Adrenal gland (tissue), 19 donors: ENCODE measurements around the gene ARL3. TPM values are rescaled to one million over a fixed set of nuclear protein-coding genes. Genes with fewer than 3 reads are reported as not detected.
A peak's percentile ranks its signal among the peaks of the same experiment; 100 is the strongest.

Experiments
- DNase-seq, 7 donors: peaks; one replicate each; pipeline ENCODE4 v3.0.0-alpha.2; 2019 to 2020
- H3K27ac ChIP-seq, 5 donors: fragments of 200-600 bp; sonication (generic) in 4 of 5; 1 replicate in 3 of 5; 2 replicates in 2 of 5; pipeline versions ENCODE4 v1.5.1 to v1.8.0; 2016 to 2020; ENCODE audit warnings: mild to moderate bottlenecking in 1 of 5
- H3K27me3 ChIP-seq: fragments of 200-600 bp; 2 replicates; pipeline ENCODE4 v1.8.0; 2021
- H3K36me3 ChIP-seq, 2 donors: fragments of 200-600 bp; replicated peaks in 1 of 2; 1 replicate in 1 of 2; 2 replicates in 1 of 2; pipeline versions ENCODE4 v1.5.1 to v1.8.0; 2018 to 2022
- H3K4me1 ChIP-seq, 2 donors: fragments of 200-600 bp; replicated peaks in 1 of 2; 1 replicate in 1 of 2; 2 replicates in 1 of 2; pipeline versions ENCODE4 v1.5.1 to v1.8.0; 2018 to 2021
- H3K4me3 ChIP-seq, 4 donors: fragments of 200-600 bp; sonication (generic) in 3 of 4; one replicate each; pipeline ENCODE4 v1.5.1; 2016 to 2018
- H3K9me3 ChIP-seq, 3 donors: fragments of 200-600 bp; sonication (generic) in 1 of 3; replicated peaks in 1 of 3; 1 replicate in 2 of 3; 2 replicates in 1 of 3; pipeline versions ENCODE4 v1.5.1 to v1.8.0; 2016 to 2021
- CTCF ChIP-seq, 6 experiments: fragments of 450-650 bp in 4 of 6; fragments of 200-600 bp in 2 of 6; sonication (generic) in 1 of 6; IDR thresholded peaks; 1 replicate in 5 of 6; 2 replicates in 1 of 6; pipeline versions ENCODE4 v1.5.1 to v1.8.0; 2016 to 2021; ENCODE audit warnings: antibody characterized with exemption in 6 of 6, mild to moderate bottlenecking in 2 of 6, moderate library complexity in 1 of 6
- POLR2A ChIP-seq, 2 donors: fragments of 450-650 bp; IDR thresholded peaks; one replicate each; pipeline ENCODE4 v1.6.1; 2017; ENCODE audit warnings: antibody characterized with exemption in 2 of 2, mild to moderate bottlenecking in 2 of 2, moderate library complexity in 1 of 2
- WGBS, 4 donors: extraction: QIAGEN DNeasy Blood & Tissue Kit in 2 of 4; methylation state at CpG; one replicate each; pipeline versions ENCODE4 v1.1.5 to v1.1.7; 2013 to 2017; 5-methylcytosine and 5-hydroxymethylcytosine counted together
- intact Hi-C, 2 donors: fragments of 100-400 bp; cut with DNase I; formaldehyde crosslinking; loops; one replicate each; pipeline versions ENCODE4 v1.14.1 to v1.15.0; 2022 to 2023
- long read RNA-seq, 10 donors: library from polyadenylated mRNA in 3 of 10; unstranded in 2 of 10; stranded (forward) in 1 of 10; transcript quantifications; one replicate each; pipeline ENCODE4 v2.0.0 and lab custom pipeline, GENCODE V29; 2021 to 2026
- polyA plus RNA-seq, 3 donors: library from polyadenylated mRNA; stranded (reverse); fragments of 200-250 nt in 2 of 3; fragments of 350-450 nt in 1 of 3; fragmentation: Illumina TruSeq in 1 of 3; extraction: RNeasy Lipid Tissue Mini Kit (QIAGEN cat#74804) in 1 of 3; gene quantifications; one replicate each; pipeline ENCODE4 v1.2.3, GENCODE V29; 2013 to 2014
- total RNA-seq, 9 donors: library from RNA; depleted of rRNA in 4 of 9; stranded (reverse); fragments of >200 nt in 4 of 9; fragments of 120-200 nt in 1 of 9; fragmentation: NEBNext Ultra II Directional in 1 of 9; extraction: Animal tissue kit (Norgen Biotek cat#: 25700) in 1 of 9; gene quantifications; one replicate each; pipeline versions ENCODE4 v1.1.0 to v1.2.4, GENCODE V29; 2013 to 2023
- donor health status: healthy with polysubstance abuse.
- donor health status: Bipolar disorder and iron deficiency.
- donor health status: DM: yes; HTN: yes; CAD: no.
- donor health status: DM: no; HTN: no; CAD: no.
- donor health status: DM: no; HTN: no; CAD: no.
- donor health status: DM: yes; HTN: yes; CAD: no.

Gene ARL3
- total RNA-seq = 10 to 100 TPM in 4 of 9 donors, 1 to 10 TPM in 5; 4.8 to 13.2 (median 9.9) TPM
- 10 to 100 TPM in 1 of 3 donors, 1 to 10 TPM in 2; 6.4 to 20.5 (median 7.6) TPM for polyA plus RNA-seq
- long read RNA-seq, donor 1, transcript ARL3-201 (6 exons, 3,844 nt) = major isoform, 52 of 78 reads
- long read RNA-seq, donor 1, partial matches to known transcripts = 26 of 78 reads
- long read RNA-seq, donor 1, other reads (novel, unspliced or antisense) = 0 of 78 reads
- long read RNA-seq, donor 2, transcript ARL3-201 (6 exons, 3,844 nt) = major isoform, 29 of 197 reads
- long read RNA-seq, donor 2, partial matches to known transcripts = 163 of 197 reads
- long read RNA-seq, donor 2, other reads (novel, unspliced or antisense) = 5 of 197 reads
- long read RNA-seq, donor 3, transcript ARL3-201 (6 exons, 3,844 nt) = major isoform, 32 of 37 reads
- long read RNA-seq, donor 3, partial matches to known transcripts = 5 of 37 reads
- long read RNA-seq, donor 3, other reads (novel, unspliced or antisense) = 0 of 37 reads
- long read RNA-seq, donor 4, transcript ARL3-201 (6 exons, 3,844 nt) = major isoform, 26 of 33 reads
- long read RNA-seq, donor 4, partial matches to known transcripts = 5 of 33 reads
- long read RNA-seq, donor 4, other reads (novel, unspliced or antisense) = 2 of 33 reads
- long read RNA-seq, donor 5, transcript ARL3-201 (6 exons, 3,844 nt) = major isoform, 39 of 47 reads
- long read RNA-seq, donor 5, partial matches to known transcripts = 5 of 47 reads
- long read RNA-seq, donor 5, other reads (novel, unspliced or antisense) = 3 of 47 reads
- long read RNA-seq, donor 6, transcript ARL3-201 (6 exons, 3,844 nt) = major isoform, 22 of 28 reads
- long read RNA-seq, donor 6, partial matches to known transcripts = 3 of 28 reads
- long read RNA-seq, donor 6, other reads (novel, unspliced or antisense) = 3 of 28 reads
- long read RNA-seq, donor 7, transcript ARL3-201 (6 exons, 3,844 nt) = major isoform, 36 of 36 reads
- long read RNA-seq, donor 7, partial matches to known transcripts = 0 of 36 reads
- long read RNA-seq, donor 7, other reads (novel, unspliced or antisense) = 0 of 36 reads
- long read RNA-seq, donor 8, transcript ARL3-201 (6 exons, 3,844 nt) = major isoform, 58 of 624 reads
- long read RNA-seq, donor 8, partial matches to known transcripts = 557 of 624 reads
- long read RNA-seq, donor 8, other reads (novel, unspliced or antisense) = 9 of 624 reads
- long read RNA-seq, donor 9, transcript ARL3-201 (6 exons, 3,844 nt) = major isoform, 33 of 42 reads
- long read RNA-seq, donor 9, partial matches to known transcripts = 9 of 42 reads
- long read RNA-seq, donor 9, other reads (novel, unspliced or antisense) = 0 of 42 reads
- long read RNA-seq, donor 10, transcript ARL3-201 (6 exons, 3,844 nt) = major isoform, 22 of 22 reads
- long read RNA-seq, donor 10, partial matches to known transcripts = 0 of 22 reads
- long read RNA-seq, donor 10, other reads (novel, unspliced or antisense) = 0 of 22 reads

GRCh38 chr10:102713814-102714620 is at the start of gene ARL3:
Gene ARL3, minus strand, starts transcription at chr10:102714397. Its CDS starts 122 bp downstream, at chr10:102714275.
- peak; percentile 97 to 99 (median 98) for DNase-seq
- H3K27ac ChIP-seq = peak within 1 kb of the TSS; percentile 24 to 85 (median 75)
- H3K36me3 ChIP-seq = no peaks in the 10 kb centered on the region
- no peaks in the 10 kb centered on the region for H3K27me3 ChIP-seq
- no peaks in the 10 kb centered on the region for H3K9me3 ChIP-seq
- intact Hi-C loops = no loop called here
- peak in 1 of 2 donors; percentile 34 for TF ChIP-seq POLR2A (IDR thresholded peaks at IDR 0.05)
- peak; percentile 29 to 67 (median 60) for TF ChIP-seq CTCF (IDR thresholded peaks at IDR 0.05)
- WGBS, 4 donors = 0% methylated on average over 7 to 62 of the region's 62 CpGs
- H3K4me3 ChIP-seq = peak within 1 kb of the TSS; percentile 49 to 97 (median 82)
- H3K4me1 ChIP-seq = peaks cover 0 to 39% of the 10 kb centered on the region in 2 donors

GRCh38 chr10:102763037-102763607 is 48.9 kb upstream of the ARL3 start:
- H3K9me3 ChIP-seq = no peaks in the 10 kb centered on the region
- peaks cover 46 to 82% of the 10 kb centered on the region in 2 donors for H3K4me1 ChIP-seq
- TF ChIP-seq POLR2A (IDR thresholded peaks at IDR 0.05) = no peak
- no peak for TF ChIP-seq CTCF (IDR thresholded peaks at IDR 0.05)
- DNase-seq = no peak
- H3K27me3 ChIP-seq = no peaks in the 10 kb centered on the region
- H3K27ac ChIP-seq = peak overlapping the region in 4 of 5 donors; percentile 34 to 84 (median 52)
- intact Hi-C loops = no loop called here
- 73 to 82% (median 79%) methylated on average over 7 of the region's 7 CpGs for WGBS, 4 donors
- H3K36me3 ChIP-seq = peaks cover 0 to 4% of the 10 kb centered on the region in 2 donors
- no peak overlapping the region for H3K4me3 ChIP-seq

GRCh38 chr10:102762401-102763015 is 48.3 kb upstream of the ARL3 start:
- no peaks in the 10 kb centered on the region for H3K27me3 ChIP-seq
- H3K36me3 ChIP-seq = peaks cover 0 to 4% of the 10 kb centered on the region in 2 donors
- no peak for DNase-seq
- no peaks in the 10 kb centered on the region for H3K9me3 ChIP-seq
- peaks cover 40 to 79% of the 10 kb centered on the region in 2 donors for H3K4me1 ChIP-seq
- H3K4me3 ChIP-seq = no peak overlapping the region
- H3K27ac ChIP-seq = peak overlapping the region in 4 of 5 donors; percentile 34 to 84 (median 47)
- TF ChIP-seq POLR2A (IDR thresholded peaks at IDR 0.05) (no peak), CTCF (IDR thresholded peaks at IDR 0.05) (no peak)
- intact Hi-C loops = no loop called here
- WGBS, 4 donors = 62 to 71% (median 65%) methylated on average over 7 of the region's 7 CpGs
